Hypothalamus (tissue), 51 donors: Measurements from ENCODE around the gene TTC8.
A peak's percentile ranks its signal among the peaks of the same experiment; 100 is the strongest.
"Not testable (repeated sequence)": the region's sequence is repeated elsewhere in the genome, so short reads cannot be mapped to it uniquely, and the experiment has no call there.

ENCODE experiments used
- DNase-seq, 51 donors: peaks; one replicate each; lab custom pipeline; 2025; lab: John Stamatoyannopoulos, UW

Gene TTC8

DNA sequence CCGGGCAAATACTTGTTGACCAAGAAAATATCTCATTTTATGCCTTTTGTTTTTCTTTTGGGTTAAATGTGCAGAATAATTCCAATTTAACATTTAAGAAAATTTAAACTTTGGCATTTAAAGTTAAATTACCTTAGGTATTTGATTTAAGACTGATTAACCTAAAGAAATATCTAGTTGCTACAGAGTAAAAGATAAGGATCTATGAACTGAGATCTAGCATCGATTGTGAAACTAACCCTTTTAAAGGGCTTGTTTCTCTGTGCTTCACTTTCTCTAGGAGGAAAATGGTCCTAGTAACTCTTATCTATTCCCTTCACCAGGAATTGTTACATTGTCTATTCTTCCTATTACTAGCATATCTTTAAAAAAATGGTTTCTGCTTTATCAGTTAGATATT is 2.6 kb upstream of the TTC8 start:
- no peak for DNase-seq

DNA sequence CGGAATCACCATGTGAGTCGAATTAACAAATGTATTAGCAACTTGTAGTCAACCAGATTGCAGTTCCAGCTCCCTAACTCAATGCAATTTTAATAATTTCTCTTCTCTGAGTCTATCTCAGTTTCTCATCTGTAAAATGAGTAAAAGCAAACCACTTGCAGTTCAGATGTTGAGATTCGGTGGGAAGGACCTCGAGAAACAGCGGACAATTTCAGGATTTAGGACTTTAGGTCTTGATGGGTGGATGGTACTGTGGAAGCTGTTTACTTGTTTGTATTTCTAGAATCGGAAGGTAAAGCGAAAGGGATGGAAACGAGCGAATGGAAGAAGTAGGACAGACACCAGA is 510 bp upstream of the TTC8 start:
- DNase-seq, result no peak

- DNase-seq, result peak in 1 of 51 donors; percentile 62
Measured at GRCh38 chr14:88825078-88825458, 617 bp downstream of the TTC8 start.

DNA sequence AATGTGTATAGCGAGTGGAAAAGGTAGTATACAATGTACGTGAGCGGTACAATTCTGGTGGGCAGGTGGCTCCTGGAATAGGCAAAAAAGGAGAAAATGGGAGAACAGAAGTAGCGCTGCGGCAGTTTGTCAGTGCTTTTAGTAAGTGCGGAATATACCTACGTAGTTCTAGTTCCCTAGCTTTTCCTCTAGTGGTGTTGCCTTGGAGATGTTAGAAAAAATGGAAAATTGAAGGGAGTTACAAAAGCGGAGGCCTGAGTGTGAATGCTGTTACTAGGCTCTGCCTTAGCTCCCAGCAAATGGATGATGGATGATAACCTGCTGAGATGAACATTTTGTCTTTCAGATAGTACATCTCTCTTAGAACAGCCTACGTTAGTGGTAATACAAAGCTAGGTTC is 1.1 kb downstream of the TTC8 start:
- peak in 3 of 51 donors; percentile 1 to 62 (median 1) for DNase-seq

GRCh38 chr14:88829188-88829587 is 4.7 kb downstream of the TTC8 start:
- DNase-seq, result no peak

DNA sequence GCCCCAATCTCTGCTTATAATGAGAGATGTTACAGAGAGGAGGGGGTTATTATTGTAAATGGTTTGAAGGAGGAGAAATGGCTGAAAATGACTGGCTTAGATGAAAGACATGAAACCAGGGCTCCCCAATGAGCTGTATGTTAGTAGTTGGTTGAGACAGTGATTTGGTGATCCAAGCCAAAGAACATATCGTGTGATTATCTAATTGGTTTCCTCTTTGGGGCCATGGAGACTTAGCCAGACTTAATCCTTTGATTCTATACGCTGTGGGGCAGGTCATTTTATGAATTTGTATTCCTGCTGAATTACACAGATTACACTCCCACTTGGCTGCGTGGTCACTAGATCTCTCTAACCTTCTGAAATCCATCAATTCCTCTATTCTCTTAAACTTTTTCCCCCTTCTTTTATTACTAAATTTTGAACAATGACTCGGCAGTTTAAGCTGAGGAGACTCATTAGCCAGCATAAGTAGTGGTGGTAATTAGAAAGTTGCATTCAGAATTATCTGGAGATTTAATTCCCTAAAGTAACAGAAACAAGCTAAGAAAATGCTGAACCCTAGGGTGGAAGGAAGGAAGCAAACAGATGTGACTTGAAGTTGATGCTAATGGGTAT is 5.3 kb downstream of the TTC8 start:
- DNase-seq, result no peak

DNA sequence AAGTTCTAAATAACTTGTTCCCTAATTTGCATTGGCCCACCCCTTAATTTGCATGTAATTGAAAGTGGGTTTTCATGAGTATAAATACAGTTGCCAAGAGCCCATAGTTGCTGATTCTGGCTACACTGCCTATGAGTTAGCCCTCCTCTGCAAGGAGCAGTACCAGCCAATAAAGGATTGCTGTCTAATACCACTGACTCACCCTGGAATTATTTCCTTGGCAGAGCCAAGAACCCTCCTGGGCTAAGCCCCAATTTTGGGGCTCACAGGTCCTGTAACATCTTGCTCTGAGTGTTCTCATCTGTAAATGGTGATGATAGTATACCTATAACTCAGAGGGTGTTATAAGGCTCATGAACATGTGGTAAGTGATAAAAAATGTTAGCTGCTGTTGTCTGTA is 6.8 kb downstream of the TTC8 start:
- DNase-seq, result peak in 2 of 51 donors; percentile 5 to 7

DNA sequence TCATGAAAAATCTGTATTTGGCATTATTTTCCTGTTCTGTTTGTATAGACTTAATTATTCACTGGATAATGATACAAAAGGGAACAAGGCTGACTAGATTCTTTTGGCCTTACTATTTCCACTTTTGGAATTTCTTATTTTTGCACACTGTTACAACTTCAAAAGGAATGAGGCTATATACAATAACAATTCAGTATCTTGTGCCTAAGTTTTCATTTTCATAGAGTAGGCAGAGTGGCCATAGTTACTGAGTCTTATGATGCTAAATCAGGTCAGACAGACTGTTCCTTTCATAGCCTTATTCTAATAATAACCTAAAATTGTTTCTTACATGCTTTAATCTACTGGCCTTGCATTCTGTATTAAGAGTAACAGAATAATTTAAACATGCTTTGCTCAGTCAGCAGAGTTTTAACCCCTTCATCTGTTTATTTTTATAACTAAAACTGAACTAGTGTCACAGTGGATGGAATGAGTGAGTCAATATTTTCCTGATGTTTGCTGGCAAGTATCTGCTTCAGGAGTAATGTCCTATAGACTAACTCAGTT is 10.5 kb downstream of the TTC8 start:
- no peak for DNase-seq

DNA sequence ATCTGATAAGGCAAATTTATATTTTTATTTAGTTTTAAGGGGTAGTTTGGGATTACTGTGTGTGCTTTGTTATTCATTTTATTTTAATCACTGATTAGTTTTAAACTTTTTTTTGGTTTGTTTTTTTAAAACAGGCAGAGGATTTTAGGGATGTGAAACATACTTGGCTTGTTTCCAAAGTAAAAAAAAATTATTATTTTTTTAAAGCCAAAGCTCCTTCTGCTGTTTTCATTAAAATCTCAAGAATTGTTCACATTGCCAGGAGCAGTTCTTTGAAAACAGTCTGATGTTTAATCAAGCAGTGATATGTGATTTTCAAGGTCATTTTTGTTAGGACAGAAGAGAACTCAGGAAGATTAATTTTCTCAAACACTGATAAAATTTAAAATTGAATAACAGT is 11.2 kb downstream of the TTC8 start:
- DNase-seq, result no peak

- no peak for DNase-seq
Measured at GRCh38 chr14:88837495-88837894, 13.0 kb downstream of the TTC8 start.

DNA sequence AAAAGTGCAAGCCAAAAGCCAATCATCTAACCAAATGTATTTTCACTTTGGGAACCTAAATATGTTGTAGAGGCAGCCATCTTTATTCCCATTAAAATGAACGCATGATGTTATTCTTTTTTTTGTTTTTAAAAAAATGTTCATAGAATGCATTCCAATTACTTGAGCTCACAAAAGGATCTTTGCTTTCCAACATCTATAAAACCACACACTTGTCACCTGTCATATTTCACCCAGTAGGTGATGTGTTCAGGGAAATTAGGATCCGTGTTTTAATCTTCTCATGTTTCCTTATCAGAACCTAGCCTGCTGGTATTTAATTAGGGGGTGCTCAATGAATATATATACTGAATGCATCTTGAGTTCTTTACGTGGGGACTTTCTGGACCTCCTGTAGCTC is 13.6 kb downstream of the TTC8 start:
- DNase-seq, result no peak

DNA sequence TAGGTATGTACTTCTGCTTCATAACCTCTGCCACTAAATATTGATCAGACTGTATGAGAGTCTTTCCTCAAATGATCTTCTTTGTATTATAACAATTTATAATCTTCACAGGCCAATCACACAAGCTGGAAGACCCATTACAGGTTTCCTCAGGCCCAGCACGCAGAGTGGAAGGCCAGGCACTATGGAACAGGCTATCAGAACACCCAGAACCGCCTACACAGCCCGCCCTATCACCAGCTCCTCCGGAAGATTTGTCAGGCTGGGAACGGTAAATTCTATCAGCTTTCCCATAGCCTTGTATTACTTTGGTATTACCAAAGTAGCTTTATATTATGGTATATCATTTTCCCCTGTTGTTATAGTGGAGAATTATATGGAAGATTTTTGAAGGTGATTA is 16.5 kb downstream of the TTC8 start:
- no peak for DNase-seq

DNA sequence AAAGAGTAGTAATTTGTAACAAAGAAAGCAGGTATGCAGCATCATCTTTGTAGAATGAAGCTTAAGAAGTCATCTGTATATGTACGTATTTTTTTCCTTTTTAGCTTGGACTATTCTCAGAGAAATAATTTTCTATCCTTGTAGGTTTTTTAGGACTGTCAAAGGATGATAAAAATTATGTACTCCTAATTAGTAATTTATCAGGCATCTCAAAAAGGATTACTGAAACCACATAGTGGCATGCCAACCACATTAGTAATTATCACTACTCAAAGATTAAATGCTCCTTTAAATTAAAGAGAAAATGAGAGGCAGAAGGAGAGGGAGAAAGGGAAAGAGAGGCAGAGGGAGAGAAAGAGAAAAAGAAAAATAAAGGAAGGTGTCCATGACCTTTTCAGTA is 17.3 kb downstream of the TTC8 start:
- no peak for DNase-seq

GRCh38 chr14:88842414-88842813 is 18.0 kb downstream of the TTC8 start:
- DNase-seq, result no peak

GRCh38 chr14:88844980-88845491 is 20.6 kb downstream of the TTC8 start:
- no peak for DNase-seq

DNA sequence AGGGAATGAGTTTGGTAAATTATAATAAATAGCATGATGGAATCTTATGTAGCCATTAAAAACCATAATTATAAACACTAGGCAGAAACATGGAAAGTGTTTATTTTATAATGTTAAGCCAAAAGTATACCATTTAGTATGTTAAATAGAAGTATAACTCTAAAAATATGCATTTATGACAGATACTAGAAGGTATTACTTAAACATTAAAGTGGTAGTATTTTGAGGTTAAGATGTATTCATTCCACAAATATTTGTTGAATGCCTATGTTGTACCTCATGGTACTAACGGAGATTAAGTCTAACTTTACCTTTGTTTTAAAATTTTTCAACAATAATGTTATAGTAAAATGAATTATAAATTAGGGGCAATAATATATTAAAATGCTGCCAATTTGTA is 24.1 kb downstream of the TTC8 start:
- no peak for DNase-seq

DNA sequence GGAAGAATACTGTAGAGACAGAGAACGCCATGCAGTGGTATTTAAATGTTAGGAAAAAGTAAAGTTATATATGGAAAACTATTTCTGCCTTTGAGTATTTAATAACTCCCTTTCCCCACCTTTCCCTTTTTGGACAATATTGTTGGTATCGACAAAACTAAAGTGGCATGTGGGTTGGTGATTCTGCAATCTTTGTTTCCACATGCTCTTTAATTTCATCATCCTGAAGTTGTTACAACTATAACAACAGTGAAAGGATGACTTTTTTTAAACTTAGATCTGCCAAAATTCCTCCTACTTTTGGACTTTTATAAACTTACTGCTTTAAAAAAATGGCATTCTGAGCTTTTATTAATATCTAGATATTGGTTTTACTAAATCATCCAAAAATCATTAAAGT is 25.3 kb downstream of the TTC8 start:
- DNase-seq, result no peak

DNA sequence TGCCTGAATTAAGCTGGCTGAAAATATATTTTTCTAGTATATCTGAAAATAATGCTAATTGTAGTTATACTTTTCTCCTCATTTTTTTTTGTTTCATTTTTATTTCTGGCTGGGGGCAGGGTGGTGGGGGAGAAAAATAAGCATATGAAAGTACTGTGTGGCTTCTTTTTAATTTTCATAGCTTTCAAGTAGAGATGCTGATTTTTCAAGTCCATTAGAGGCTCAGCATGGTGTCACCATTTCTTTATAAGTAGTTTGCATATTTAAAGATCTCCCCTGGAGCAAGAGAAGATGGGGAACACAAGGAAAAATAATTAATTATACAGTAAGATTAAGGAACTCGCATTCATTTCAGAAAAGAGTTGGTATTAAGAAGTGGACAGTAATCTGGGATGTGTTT is 27.1 kb downstream of the TTC8 start:
- no peak for DNase-seq

- no peak for DNase-seq
Measured at GRCh38 chr14:88852632-88853031, 28.2 kb downstream of the TTC8 start.

DNA sequence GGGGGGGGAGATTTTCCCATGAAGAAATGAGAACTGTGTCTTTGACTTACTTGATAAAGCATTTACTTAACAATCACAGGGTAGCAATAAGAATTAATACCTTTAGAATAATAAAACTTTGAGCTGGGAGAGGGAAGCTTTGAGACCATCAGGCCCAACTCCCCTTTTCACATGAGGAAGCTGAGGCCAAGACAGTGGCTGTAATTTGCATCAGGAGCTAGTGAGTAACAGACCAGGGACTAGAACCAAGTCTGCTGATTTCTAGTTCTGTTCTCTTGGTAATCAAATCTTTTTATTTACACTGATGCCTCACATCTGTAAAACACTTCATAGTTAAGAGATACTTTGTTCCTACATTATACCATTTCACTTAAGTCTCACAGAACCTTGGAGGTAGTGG is 28.7 kb downstream of the TTC8 start:
- no peak for DNase-seq

DNA sequence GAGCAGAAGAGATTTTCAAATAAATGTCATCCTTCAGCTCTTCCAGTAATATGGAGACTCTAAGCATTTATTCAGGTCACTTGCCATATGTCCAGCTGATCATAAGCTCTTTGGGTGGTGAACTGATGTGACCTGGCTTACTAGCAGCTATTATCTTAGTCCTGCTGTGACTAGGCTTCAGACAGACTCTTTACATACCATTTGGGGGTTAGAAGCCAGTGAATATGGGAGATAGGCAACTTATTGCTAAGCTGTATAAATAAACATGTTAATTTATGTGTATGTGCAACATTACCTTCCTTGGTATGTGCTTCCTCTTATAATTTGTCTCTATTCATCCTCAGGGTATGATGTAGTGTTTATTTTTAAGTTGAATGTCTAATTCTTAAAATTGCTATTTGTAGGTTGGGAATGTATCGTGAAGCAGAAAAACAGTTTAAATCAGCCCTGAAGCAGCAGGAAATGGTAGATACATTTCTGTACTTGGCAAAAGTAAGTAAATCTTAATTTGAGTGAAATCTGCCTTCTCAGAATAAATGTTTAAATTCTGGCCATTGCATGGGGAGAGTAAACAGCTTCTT is 32.4 kb downstream of the TTC8 start:
- no peak for DNase-seq

- DNase-seq, result not testable (repeated sequence)
Measured at GRCh38 chr14:88857861-88858260, 33.4 kb downstream of the TTC8 start.

- not testable (repeated sequence) for DNase-seq
Measured at GRCh38 chr14:88859118-88859517, 34.7 kb downstream of the TTC8 start.
